Endothelial cell of umbilical vein (primary cell): Measurements from ENCODE around the gene GRB14. TPM values are rescaled to one million over a fixed set of nuclear protein-coding genes. Genes with fewer than 3 reads are reported as not detected.

Source experiments
- BruUV-seq: library from RNA; stranded (reverse); fragments of 400-500 nt; replicated peaks from 2 replicates; lab custom pipeline; 2021; lab: Mats Ljungman, UMichigan
- CTCF ChIA-PET: fragments of 300-600, 350-600 bp; sonication (Branson Sonifier 250); formaldehyde crosslinking; loops from one replicate; lab custom pipeline; 2021; ENCODE audit warnings: antibody characterized with exemption, inconsistent platforms; lab: Charles Lee
- POLR2A ChIA-PET: fragments of 300-600, 350-600 bp; sonication (Branson Sonifier 250); formaldehyde crosslinking; loops from one replicate; lab custom pipeline; 2021; ENCODE audit warnings: antibody characterized with exemption, inconsistent platforms; lab: Charles Lee
- DNase-seq: peaks from one replicate; pipeline ENCODE4 v3.0.0-alpha.2; 2011; ENCODE audit warnings: low read depth, low spot score
- FAIRE-seq: peaks from 2 replicates; lab custom pipeline; 2011; peaks lifted over from hg19 to GRCh38; lab: Jason Lieb, UNC
- H2AFZ ChIP-seq: 2 replicates; pipeline ENCODE4 v1.6.0; 2012; ENCODE audit warnings: low read depth, low read length, control low read depth, inconsistent platforms
- H3K27ac ChIP-seq: 2 replicates; pipeline ENCODE4 v1.5.1; 2011; ENCODE audit warnings: low read depth, mild to moderate bottlenecking, control low read depth, low read length, moderate library complexity; ENCODE audit not compliant: insufficient read depth
- H3K27me3 ChIP-seq, 2 experiments: 2 replicates each; pipeline versions ENCODE4 v1.6.0 to v1.6.1; 2011; ENCODE audit warnings: low read length in 2 of 2, mixed read lengths in 1 of 2; ENCODE audit not compliant: control insufficient read depth in 2 of 2, insufficient read depth in 2 of 2
- H3K36me3 ChIP-seq, 2 experiments: 2 replicates in 1 of 2; 3 replicates in 1 of 2; pipeline ENCODE4 v1.5.1; 2011; ENCODE audit warnings: low read length in 2 of 2, mild to moderate bottlenecking in 1 of 2, moderate library complexity in 1 of 2; ENCODE audit not compliant: control insufficient read depth in 2 of 2, insufficient read depth in 2 of 2; ENCODE audit errors: extremely low read depth in 1 of 2
- H3K4me1 ChIP-seq: 3 replicates; pipeline ENCODE4 v1.5.1; 2011; ENCODE audit warnings: mild to moderate bottlenecking, low read length; ENCODE audit not compliant: control insufficient read depth, insufficient read depth; ENCODE audit errors: extremely low read depth
- H3K4me2 ChIP-seq: 2 replicates; pipeline ENCODE4 v1.6.1; 2011; ENCODE audit warnings: low read length, control low read depth, mixed read lengths; ENCODE audit not compliant: insufficient read depth
- H3K4me3 ChIP-seq, 3 experiments: fragments of 200-600 bp in 1 of 3; sonication (generic), shearing (Covaris generic) in 1 of 3; replicated peaks in 1 of 3; 2 replicates each; pipeline ENCODE4 v1.5.1; 2011 to 2016; ENCODE audit warnings: control low read depth in 3 of 3, low read length in 3 of 3, mild to moderate bottlenecking in 2 of 3, inconsistent platforms in 1 of 3, low read depth in 1 of 3, moderate library complexity in 1 of 3; ENCODE audit not compliant: insufficient read depth in 1 of 3
- H3K79me2 ChIP-seq: 2 replicates; pipeline ENCODE4 v1.6.0; 2012; ENCODE audit warnings: low read length, inconsistent platforms; ENCODE audit not compliant: control insufficient read depth, insufficient read depth
- H3K9ac ChIP-seq: replicated peaks from 2 replicates; pipeline ENCODE3; 2011; ENCODE audit warnings: low read length, control low read depth; ENCODE audit not compliant: insufficient read depth; ENCODE audit errors: extremely low read depth
- H3K9me1 ChIP-seq: replicated peaks from 3 replicates; pipeline ENCODE4 v1.6.0; 2011; ENCODE audit warnings: mild to moderate bottlenecking, low read length; ENCODE audit not compliant: control insufficient read depth, insufficient read depth; ENCODE audit errors: extremely low read depth
- H3K9me3 ChIP-seq: replicated peaks from 2 replicates; pipeline ENCODE4 v1.5.1; 2012; ENCODE audit warnings: low read length, inconsistent platforms; ENCODE audit not compliant: control insufficient read depth, insufficient read depth
- H4K20me1 ChIP-seq: replicated peaks from 2 replicates; pipeline ENCODE3; 2011; ENCODE audit warnings: mild to moderate bottlenecking, low read length; ENCODE audit not compliant: control insufficient read depth, insufficient read depth; ENCODE audit errors: extremely low read depth
- CTCF ChIP-seq, 2 donors: IDR thresholded peaks; 1 replicate in 1 of 2; 2 replicates in 1 of 2; pipeline ENCODE4 v1.5.1; 2011; ENCODE audit warnings: low read length in 2 of 2, mild to moderate bottlenecking in 2 of 2, moderate library complexity in 2 of 2, control low read depth in 1 of 2, inconsistent platforms in 1 of 2, low read depth in 1 of 2; ENCODE audit not compliant: insufficient read depth in 1 of 2; ENCODE audit errors: extremely low read depth in 1 of 2
- EZH2 ChIP-seq: IDR thresholded peaks from 2 replicates; pipeline ENCODE4 v1.6.1; 2012; ENCODE audit warnings: borderline replicate concordance, low read depth, mild to moderate bottlenecking, moderate library complexity, low read length, inconsistent platforms; ENCODE audit not compliant: severe bottlenecking
- FOS ChIP-seq: IDR thresholded peaks from 2 replicates; pipeline ENCODE4 v1.6.1; 2011; ENCODE audit warnings: mild to moderate bottlenecking, low read length, moderate library complexity, borderline replicate concordance; ENCODE audit not compliant: insufficient read depth
- GATA2 ChIP-seq: IDR thresholded peaks from 2 replicates; pipeline ENCODE4 v1.7.0; 2011; ENCODE audit warnings: low read depth, mild to moderate bottlenecking, moderate library complexity, mixed read lengths, low read length; ENCODE audit not compliant: insufficient read length, insufficient read depth
- JUN ChIP-seq: IDR thresholded peaks from 2 replicates; pipeline ENCODE4 v1.6.1; 2011; ENCODE audit warnings: borderline replicate concordance, low read depth; ENCODE audit not compliant: insufficient read length, insufficient read depth
- MAX ChIP-seq: IDR thresholded peaks from 2 replicates; pipeline ENCODE4 v1.6.1; 2011; ENCODE audit not compliant: insufficient read depth, insufficient read length
- MYC ChIP-seq: IDR thresholded peaks from one replicate; pipeline ENCODE4 v1.6.1; 2011; ENCODE audit warnings: mild to moderate bottlenecking, low read depth, low read length
- POLR2A ChIP-seq: IDR thresholded peaks from 2 replicates; pipeline ENCODE4 v1.6.1; 2012; ENCODE audit warnings: low read depth, mild to moderate bottlenecking, control low read depth, low read length
- POLR2AphosphoS5 ChIP-seq: IDR thresholded peaks from 2 replicates; pipeline ENCODE4 v1.6.1; 2012; ENCODE audit warnings: low read depth, mild to moderate bottlenecking, control low read depth, low read length, moderate library complexity; ENCODE audit not compliant: insufficient read depth
- dilution Hi-C: fragments of 300-500 bp; cut with MboI; formaldehyde crosslinking; loops from one replicate; pipeline ENCODE4 v1.15.0; 2019; ENCODE audit warnings: low sequenced_read_pairs; ENCODE audit not compliant: extremely low pct_ligation_motif_present
- intact Hi-C: fragments of 100-400 bp; cut with micrococcal nuclease; formaldehyde crosslinking; loops from one replicate; pipeline ENCODE4 v1.10.0; 2022
- polyA plus RNA-seq, 4 experiments: library from polyadenylated mRNA; depleted of rRNA in 3 of 4; stranded (reverse) in 3 of 4; unstranded in 1 of 4; fragments of >200 nt; gene quantifications; 2 replicates each; pipeline versions ENCODE4 v1.2.1 to v1.2.3, GENCODE V29; 2011 to 2012; ENCODE audit warnings: missing spikeins in 1 of 4
- total RNA-seq: library from RNA; stranded (reverse); gene quantifications from 2 replicates; pipeline ENCODE4 v1.2.3, GENCODE V29; 2021

The GRB14 gene
- total and polyA plus RNA-seq, 2 donors (not counting 3 experiments of a cell fraction or from before 2014, with no cell fraction given), result 3.0 to 10.3 TPM

GRCh38 chr2:164606557-164606956 is 14.7 kb downstream of the GRB14 start:
- no peak overlapping the region for H3K4me3 ChIP-seq
- H3K9ac ChIP-seq, result no peak overlapping the region
- H3K36me3 ChIP-seq, result no peaks in the 10 kb centered on the region
- POLR2A ChIA-PET, result no interaction called here
- dilution Hi-C loops (no loop called here), intact Hi-C loops (no loop called here)
- no peaks in the 10 kb centered on the region for H3K27me3 ChIP-seq
- no peaks in the 10 kb centered on the region for H4K20me1 ChIP-seq
- peak; percentile 18 for DNase-seq
- CTCF ChIA-PET, result interaction anchor here (1.6 to 2.9 kb wide), 3 partner anchors 9 to 46 kb away, joined by 4 to 11 read pairs (median 4); no protein-coding TSS in a partner anchor
- H3K4me1 ChIP-seq, result no peaks in the 10 kb centered on the region
- no TSS peak for BruUV-seq
- no peaks in the 10 kb centered on the region for H3K9me1 ChIP-seq
- H2AFZ ChIP-seq, result no peak overlapping the region
- FAIRE-seq, result no peak
- H3K4me2 ChIP-seq, result no peak overlapping the region
- TF ChIP-seq MAX, result no peak
- H3K9me3 ChIP-seq, result no peaks in the 10 kb centered on the region
- H3K79me2 ChIP-seq, result peaks cover 10% of the 10 kb centered on the region
- H3K27ac ChIP-seq, result no peak overlapping the region

GRCh38 chr2:164605295-164605694 is 16.0 kb downstream of the GRB14 start:
- intact Hi-C loops, result no loop called here
- no peak for FAIRE-seq

More at GRCh38 chr2:164605295-164605694, 16.0 kb downstream of the GRB14 start:
- Histone ChIP-seq H4K20me1 (no peaks in the 10 kb centered on the region), H2AFZ (no peak overlapping the region), H3K27ac (no peak overlapping the region), H3K9me3 (no peaks in the 10 kb centered on the region), H3K4me3 (no peak overlapping the region), H3K9ac (no peak overlapping the region), H3K27me3 (no peaks in the 10 kb centered on the region), H3K79me2 (peaks cover 10% of the 10 kb centered on the region), H3K4me2 (no peak overlapping the region), H3K4me1 (no peaks in the 10 kb centered on the region), H3K36me3 (no peaks in the 10 kb centered on the region), H3K9me1 (no peaks in the 10 kb centered on the region)
- POLR2A ChIA-PET, result no interaction called here
- dilution Hi-C loops, result no loop called here
- TF ChIP-seq MAX (no peak), JUN (no peak), GATA2 (no peak), EZH2 (no peak), FOS (no peak), CTCF (IDR thresholded peaks at IDR 0.05; ENCODE audit: extremely low read depth in 1 of 2, insufficient read depth in 1 of 2, low read depth in 1 of 2, low read length in 2 of 2) (no peak), POLR2A (no peak), POLR2AphosphoS5 (no peak), MYC (no peak)
- CTCF ChIA-PET, result interaction anchor here (1.6 to 1.8 kb wide), 2 partner anchors 11 to 45 kb away, joined by 4 to 7 read pairs; no protein-coding TSS in a partner anchor
- BruUV-seq, result no TSS peak
- DNase-seq, result no peak
